K562 (cell line): ENCODE results near the gene COL4A1. TPM values are rescaled to one million over a fixed set of nuclear protein-coding genes. Genes with fewer than 3 reads are reported as not detected.

Experiments used
- ATAC-seq: fragments of 200-7000 bp; cut with Tn5 transposase; 3 replicates; pipeline ENCODE4 v1.9.1; 2020; ENCODE audit warnings: moderate library complexity
- BruUV-seq: library from RNA; stranded (reverse); fragments of 400-500 nt; replicated peaks from 2 replicates; lab custom pipeline; 2021; lab: Mats Ljungman, UMichigan
- CTCF ChIA-PET: fragments of 300-600 bp; formaldehyde crosslinking; extraction: SDS; loops from one replicate; lab custom pipeline; 2021; ENCODE audit warnings: low intra/inter-chr PET ratio; lab: Yijun Ruan, JAX
- POLR2A ChIA-PET: fragments of 300-600, 350-650 bp; sonication (Branson Sonifier 250); formaldehyde crosslinking; extraction: SDS; loops from one replicate; lab custom pipeline; 2021; ENCODE audit warnings: antibody characterized with exemption, inconsistent platforms; lab: Yijun Ruan, JAX
- DNase-seq, 4 experiments: peaks; one replicate each; pipeline versions ENCODE4 v3.0.0 to v3.0.0-alpha.2; 2011 to 2018; ENCODE audit warnings: low spot score in 3 of 4, mixed read lengths in 3 of 4; ENCODE audit errors: extremely low read depth in 1 of 4
- FAIRE-seq: peaks from 2 replicates; lab custom pipeline; 2011; peaks lifted over from hg19 to GRCh38; lab: Jason Lieb, UNC
- H2AFZ ChIP-seq: 2 replicates; pipeline ENCODE4 v1.6.0; 2011; ENCODE audit warnings: low read depth, low read length, control low read depth, inconsistent platforms
- H3K27ac ChIP-seq: fragments of 200-600 bp; 3 replicates; pipeline ENCODE4 v1.8.0; 2011; ENCODE audit warnings: low read depth, mild to moderate bottlenecking, control low read depth, inconsistent platforms, low read length, moderate library complexity, mixed read lengths; ENCODE audit errors: extremely low read depth
- H3K27me3 ChIP-seq, 2 experiments: fragments of 300-600 bp in 1 of 2; 2 replicates in 1 of 2; 3 replicates in 1 of 2; pipeline versions ENCODE4 v1.6.0 to v1.8.0; 2011; ENCODE audit warnings: inconsistent platforms in 2 of 2, low read length in 2 of 2, mild to moderate bottlenecking in 1 of 2, mixed read lengths in 1 of 2, moderate library complexity in 1 of 2; ENCODE audit not compliant: control insufficient read depth in 2 of 2, insufficient read depth in 2 of 2
- H3K36me3 ChIP-seq: fragments of 300-600 bp; 3 replicates; pipeline ENCODE4 v1.8.0; 2011; ENCODE audit warnings: mild to moderate bottlenecking, low read length, inconsistent platforms; ENCODE audit not compliant: control insufficient read depth, insufficient read depth
- H3K4me1 ChIP-seq, 2 experiments: fragments of 200-600 bp in 1 of 2; replicated peaks in 1 of 2; 2 replicates in 1 of 2; 3 replicates in 1 of 2; pipeline versions ENCODE4 v1.5.1 to v1.8.0; 2011; ENCODE audit warnings: inconsistent platforms in 2 of 2, low read length in 2 of 2, mild to moderate bottlenecking in 1 of 2, mixed read lengths in 1 of 2, moderate library complexity in 1 of 2; ENCODE audit not compliant: control insufficient read depth in 2 of 2, insufficient read depth in 2 of 2
- H3K4me2 ChIP-seq: 2 replicates; pipeline ENCODE4 v1.6.1; 2011; ENCODE audit warnings: low read length, control low read depth, inconsistent platforms, mixed read lengths; ENCODE audit not compliant: insufficient read depth
- H3K4me3 ChIP-seq: fragments of 200-600 bp; sonication (generic), shearing (Covaris generic); 2 replicates; pipeline ENCODE4 v1.5.1; 2016; ENCODE audit warnings: control low read depth, inconsistent platforms
- H3K79me2 ChIP-seq: fragments of 200-600 bp; 3 replicates; pipeline ENCODE4 v1.8.0; 2011; ENCODE audit warnings: low read length, inconsistent platforms; ENCODE audit not compliant: control insufficient read depth, insufficient read depth
- H3K9ac ChIP-seq, 2 experiments: 2 replicates each; pipeline versions ENCODE4 v1.6.0 to v1.6.1; 2011; ENCODE audit warnings: low read depth in 2 of 2, low read length in 2 of 2, control low read depth in 1 of 2, inconsistent platforms in 1 of 2, mild to moderate bottlenecking in 1 of 2, mixed read lengths in 1 of 2; ENCODE audit not compliant: insufficient read depth in 1 of 2
- H3K9me1 ChIP-seq: one replicate; pipeline ENCODE4 v1.6.0; 2011; ENCODE audit warnings: inconsistent platforms, mild to moderate bottlenecking, low read length, moderate library complexity; ENCODE audit not compliant: control insufficient read depth, insufficient read depth
- H3K9me3 ChIP-seq: replicated peaks from 2 replicates; pipeline ENCODE4 v1.5.1; 2011; ENCODE audit warnings: low read depth, low read length, inconsistent platforms; ENCODE audit not compliant: control insufficient read depth, insufficient read depth
- H4K20me1 ChIP-seq: replicated peaks from 2 replicates; pipeline ENCODE4 v1.6.1; 2011; ENCODE audit warnings: low read length, inconsistent platforms, mixed read lengths; ENCODE audit not compliant: control insufficient read depth, insufficient read depth
- FOXK1 ChIP-seq: sonication (generic); formaldehyde crosslinking; IDR thresholded peaks from 2 replicates; pipeline ENCODE4 v1.8.0; 2022; ENCODE audit warnings: missing genetic modification reagents, mild to moderate bottlenecking, borderline replicate concordance
- GTF2F1 ChIP-seq: IDR thresholded peaks from 2 replicates; pipeline ENCODE4 v1.6.1; 2011; ENCODE audit warnings: low read depth, low read length, improper control_type of control experiment
- HNRNPL ChIP-seq: fragments of 200-400 bp; formaldehyde crosslinking; IDR thresholded peaks from 2 replicates; pipeline ENCODE4 v1.6.1; 2017; ENCODE audit warnings: low read depth, mild to moderate bottlenecking, low read length
- LARP7 ChIP-seq: fragments of 450-650 bp; IDR thresholded peaks from 2 replicates; pipeline ENCODE4 v1.6.1; 2016
- MTA3 ChIP-seq: fragments of 450-650 bp; formaldehyde crosslinking; IDR thresholded peaks from 2 replicates; pipeline ENCODE4 v1.6.1; 2017; ENCODE audit warnings: mild to moderate bottlenecking, borderline replicate concordance
- TFAM ChIP-seq: fragments of 250-450 bp; sonication (Bioruptor Pico); conservative IDR thresholded peaks from 2 replicates; pipeline ENCODE4 v1.5.0; 2021; ENCODE audit warnings: mild to moderate bottlenecking, moderate library complexity
- ZNF41 ChIP-seq: fragments of 250-450 bp; sonication (Bioruptor Pico); conservative IDR thresholded peaks from 2 replicates; pipeline ENCODE4 v1.4.0; 2020; ENCODE audit warnings: mild to moderate bottlenecking
- ZNF778 ChIP-seq: fragments of 450-650 bp; formaldehyde crosslinking; IDR thresholded peaks from 2 replicates; pipeline ENCODE4 v1.4.0; 2020; ENCODE audit warnings: mild to moderate bottlenecking, moderate library complexity
- WGBS: fragments of 100-300 bp; shearing (Covaris generic); methylation state at CpG from one replicate; pipeline ENCODE4 v1.1.6; 2016; ENCODE audit warnings: low coverage, mixed read lengths; ENCODE audit not compliant: insufficient coverage; ENCODE audit errors: missing lambda C conversion rate; 5-methylcytosine and 5-hydroxymethylcytosine counted together
- in situ Hi-C: fragments of 300-500 bp; cut with MboI; formaldehyde crosslinking; loops from 4 replicates; pipeline ENCODE4 v1.15.0; 2018; ENCODE audit warnings: inconsistent platforms, mixed read lengths
- intact Hi-C: fragments of 100-400 bp; cut with micrococcal nuclease; formaldehyde crosslinking; loops from 2 replicates; pipeline ENCODE4 v1.14.2; 2022
- polyA plus RNA-seq, 8 experiments: library from polyadenylated mRNA; depleted of rRNA in 4 of 8; stranded (reverse) in 5 of 8; unstranded in 3 of 8; fragments of >200 nt; fragmentation: Nextera tagmentation in 2 of 8; fragmentation: Illumina TruSeq in 1 of 8; extraction: Ambion mirVana in 2 of 8; extraction: Trizol in 1 of 8; gene quantifications; 2 replicates each; pipeline versions ENCODE4 v1.2.1 to v1.2.3, GENCODE V29; 2011 to 2014; ENCODE audit warnings: inconsistent platforms in 1 of 8, missing spikeins in 1 of 8
- total RNA-seq, 7 experiments: library from RNA; depleted of rRNA in 6 of 7; stranded (reverse); fragments of >200 nt in 6 of 7; fragmentation: Illumina TruSeq in 2 of 7; extraction: Trizol in 2 of 7; gene quantifications; 2 replicates each; pipeline versions ENCODE4 v1.2.1 to v1.2.3, GENCODE V29; 2011 to 2021; ENCODE audit warnings: low replicate concordance in 1 of 7
- TF ChIP-seq, protein P1 (sequence below): sonication (generic); formaldehyde crosslinking; IDR thresholded peaks from 2 replicates; pipeline ENCODE4 v1.8.1; 2023; ENCODE audit warnings: mild to moderate bottlenecking, missing genetic modification reagents, moderate library complexity
- TF ChIP-seq, protein P2 (sequence below), 2 experiments: fragments of 450-650 bp; IDR thresholded peaks; 2 replicates each; pipeline ENCODE4 v1.6.1; 2016; ENCODE audit warnings: mild to moderate bottlenecking in 2 of 2, borderline replicate concordance in 1 of 2, low read depth in 1 of 2, moderate library complexity in 1 of 2

COL4A1 gene
- total and polyA plus RNA-seq, 9 of the 15 experiments (the other 6 are each of a cell fraction or from before 2014, with no cell fraction given), result 0.35 TPM; not detected in 8

DNA sequence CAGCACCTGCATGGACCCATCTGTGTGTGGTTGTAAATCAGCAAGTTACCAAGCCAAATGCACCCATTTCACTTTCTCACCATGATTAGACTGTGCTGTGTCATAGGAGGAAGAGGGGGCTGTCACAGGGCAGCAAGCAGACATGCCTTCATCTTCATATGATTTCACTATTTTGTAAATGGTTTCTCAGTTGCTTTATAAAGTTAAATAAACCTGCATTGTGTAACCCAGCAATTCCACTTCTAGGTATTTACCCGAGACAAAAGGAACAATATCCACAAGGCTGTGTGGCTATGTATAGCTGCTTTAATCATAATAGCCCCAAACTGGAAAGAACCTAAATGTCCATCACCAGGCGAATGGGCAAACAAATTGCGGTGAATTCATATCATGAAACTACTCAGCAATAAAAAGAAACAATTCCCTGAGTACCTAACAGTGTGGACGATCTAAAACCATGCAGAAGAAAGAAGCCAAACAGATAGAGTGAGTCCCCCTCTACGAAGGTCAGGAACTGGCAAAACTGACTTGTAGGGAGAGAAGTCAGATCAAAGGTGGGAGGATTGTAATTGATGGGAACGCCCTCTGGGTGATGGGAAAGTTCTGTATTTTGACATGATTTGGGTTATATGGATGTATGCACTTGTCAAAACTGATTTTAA is 185.4 kb downstream of the COL4A1 start:
- H3K4me1 ChIP-seq, result no peaks in the 10 kb centered on the region
- H3K36me3 ChIP-seq, result no peaks in the 10 kb centered on the region
- no peaks in the 10 kb centered on the region for H3K79me2 ChIP-seq
- H3K9ac ChIP-seq, result no peak overlapping the region
- FAIRE-seq, result no peak
- in situ Hi-C loops, result loop anchor here (25.0 kb wide), 1 partner anchor 1159 kb away; no protein-coding TSS in a partner anchor
- H3K27me3 ChIP-seq, result peaks cover 4 to 54% of the 10 kb centered on the region in 2 experiments; a peak in 4 of 5 replicates
- H3K4me2 ChIP-seq, result no peak overlapping the region
- no peak for DNase-seq
- no TSS peak for BruUV-seq
- 0% methylated on average over 6 of the region's 6 CpGs for WGBS
- ChIA-PET CTCF (no interaction called here), POLR2A (no interaction called here)
- intact Hi-C loops, result no loop called here
- no peak overlapping the region for H3K27ac ChIP-seq
- H4K20me1 ChIP-seq, result no peaks in the 10 kb centered on the region; the same call in 1 of the 2 replicates
- H3K9me1 ChIP-seq, result no peaks in the 10 kb centered on the region
- no peak for ATAC-seq
- no peak overlapping the region for H3K4me3 ChIP-seq
- no peak overlapping the region for H2AFZ ChIP-seq
- H3K9me3 ChIP-seq, result no peaks in the 10 kb centered on the region
- TF ChIP-seq ZNF778 (CRISPR knock-in tag), result no peak
- no peak for TF ChIP-seq LARP7
- no peak for TF ChIP-seq GTF2F1
- TF ChIP-seq HNRNPL, result no peak
- TF ChIP-seq FOXK1 (CRISPR knock-in tag), result no peak
- no peak for TF ChIP-seq MTA3
- TF ChIP-seq, protein P1, sequence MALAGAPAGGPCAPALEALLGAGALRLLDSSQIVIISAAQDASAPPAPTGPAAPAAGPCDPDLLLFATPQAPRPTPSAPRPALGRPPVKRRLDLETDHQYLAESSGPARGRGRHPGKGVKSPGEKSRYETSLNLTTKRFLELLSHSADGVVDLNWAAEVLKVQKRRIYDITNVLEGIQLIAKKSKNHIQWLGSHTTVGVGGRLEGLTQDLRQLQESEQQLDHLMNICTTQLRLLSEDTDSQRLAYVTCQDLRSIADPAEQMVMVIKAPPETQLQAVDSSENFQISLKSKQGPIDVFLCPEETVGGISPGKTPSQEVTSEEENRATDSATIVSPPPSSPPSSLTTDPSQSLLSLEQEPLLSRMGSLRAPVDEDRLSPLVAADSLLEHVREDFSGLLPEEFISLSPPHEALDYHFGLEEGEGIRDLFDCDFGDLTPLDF (CRISPR knock-in tag), result no peak
- TF ChIP-seq TFAM (CRISPR knock-in tag), result no peak
- TF ChIP-seq ZNF41, result no peak
- TF ChIP-seq, protein P2, sequence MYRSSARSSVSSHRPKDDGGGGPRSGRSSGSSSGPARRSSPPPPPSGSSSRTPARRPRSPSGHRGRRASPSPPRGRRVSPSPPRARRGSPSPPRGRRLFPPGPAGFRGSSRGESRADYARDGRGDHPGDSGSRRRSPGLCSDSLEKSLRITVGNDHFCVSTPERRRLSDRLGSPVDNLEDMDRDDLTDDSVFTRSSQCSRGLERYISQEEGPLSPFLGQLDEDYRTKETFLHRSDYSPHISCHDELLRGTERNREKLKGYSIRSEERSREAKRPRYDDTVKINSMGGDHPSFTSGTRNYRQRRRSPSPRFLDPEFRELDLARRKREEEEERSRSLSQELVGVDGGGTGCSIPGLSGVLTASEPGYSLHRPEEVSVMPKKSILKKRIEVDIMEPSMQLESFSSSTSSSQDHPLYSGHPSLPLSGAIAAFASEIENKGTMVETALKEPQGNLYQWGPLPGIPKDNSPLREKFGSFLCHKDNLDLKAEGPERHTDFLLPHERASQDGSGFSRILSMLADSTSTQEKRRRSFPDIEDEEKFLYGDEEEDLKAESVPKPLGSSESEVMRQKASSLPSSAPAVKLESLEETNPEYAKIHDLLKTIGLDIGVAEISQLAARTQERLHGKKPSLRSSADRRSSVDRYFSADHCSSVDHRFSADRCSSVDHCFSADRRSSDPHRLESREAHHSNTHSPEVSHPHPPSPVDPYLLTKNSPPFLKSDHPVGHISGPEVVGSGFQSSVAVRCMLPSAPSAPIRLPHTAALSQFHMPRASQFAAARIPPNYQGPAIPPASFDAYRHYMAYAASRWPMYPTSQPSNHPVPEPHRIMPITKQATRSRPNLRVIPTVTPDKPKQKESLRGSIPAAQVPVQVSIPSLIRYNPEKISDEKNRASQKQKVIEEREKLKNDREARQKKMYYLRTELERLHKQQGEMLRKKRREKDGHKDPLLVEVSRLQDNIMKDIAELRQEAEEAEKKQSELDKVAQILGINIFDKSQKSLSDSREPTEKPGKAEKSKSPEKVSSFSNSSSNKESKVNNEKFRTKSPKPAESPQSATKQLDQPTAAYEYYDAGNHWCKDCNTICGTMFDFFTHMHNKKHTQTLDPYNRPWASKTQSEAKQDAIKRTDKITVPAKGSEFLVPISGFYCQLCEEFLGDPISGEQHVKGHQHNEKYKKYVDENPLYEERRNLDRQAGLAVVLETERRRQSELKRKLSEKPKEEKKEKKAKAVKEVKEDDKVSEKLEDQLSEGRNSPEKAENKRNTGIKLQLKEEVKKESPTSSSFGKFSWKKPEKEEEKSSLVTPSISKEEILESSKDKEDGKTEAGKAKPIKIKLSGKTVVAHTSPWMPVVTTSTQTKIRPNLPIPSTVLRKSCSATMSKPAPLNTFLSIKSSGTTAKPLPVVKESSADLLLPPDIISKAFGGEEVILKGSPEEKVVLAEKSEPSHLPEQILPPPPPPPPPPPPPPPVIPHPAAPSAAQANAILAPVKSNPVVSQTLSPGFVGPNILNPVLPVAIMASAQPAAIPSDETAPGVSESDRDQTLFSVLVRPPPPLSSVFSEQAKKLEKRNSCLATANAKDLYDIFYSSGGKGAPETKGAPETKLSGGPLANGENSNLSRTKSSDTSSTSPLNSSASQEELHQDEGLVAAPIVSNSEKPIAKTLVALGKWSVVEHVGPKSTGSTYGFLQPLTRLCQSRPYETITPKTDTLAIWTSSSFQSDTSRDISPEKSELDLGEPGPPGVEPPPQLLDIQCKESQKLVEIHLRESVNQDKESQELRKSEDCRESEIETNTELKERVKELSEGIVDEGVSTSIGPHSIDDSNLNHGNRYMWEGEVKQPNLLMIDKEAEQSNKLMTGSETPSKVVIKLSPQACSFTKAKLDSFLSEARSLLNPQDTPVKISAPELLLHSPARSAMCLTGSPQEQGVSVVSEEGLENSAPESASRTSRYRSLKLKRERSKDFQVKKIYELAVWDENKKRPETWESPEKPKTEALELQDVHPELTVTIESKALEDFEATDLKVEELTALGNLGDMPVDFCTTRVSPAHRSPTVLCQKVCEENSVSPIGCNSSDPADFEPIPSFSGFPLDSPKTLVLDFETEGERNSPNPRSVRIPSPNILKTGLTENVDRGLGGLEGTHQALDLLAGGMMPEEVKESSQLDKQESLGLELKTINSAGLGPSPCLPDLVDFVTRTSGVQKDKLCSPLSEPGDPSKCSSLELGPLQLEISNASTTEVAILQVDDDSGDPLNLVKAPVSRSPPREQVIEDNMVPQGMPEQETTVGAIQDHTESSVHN (IDR thresholded peaks at IDR 0.05; ENCODE audit: borderline replicate concordance in 1 of 2, low read depth in 1 of 2), result no peak
